HG03342 (cell line): ENCODE measurements around the gene TH.
"Not testable (repeated sequence)": the region's sequence is repeated elsewhere in the genome, so short reads cannot be mapped to it uniquely, and the experiment has no call there.

ENCODE experiments used
- ATAC-seq: cut with Tn5 transposase; IDR thresholded peaks from one replicate; pipeline ENCODE4 v1.9.1; 2021; ENCODE audit warnings: mild to moderate bottlenecking, moderate library complexity; ENCODE audit not compliant: unreplicated experiment

TH gene

DNA sequence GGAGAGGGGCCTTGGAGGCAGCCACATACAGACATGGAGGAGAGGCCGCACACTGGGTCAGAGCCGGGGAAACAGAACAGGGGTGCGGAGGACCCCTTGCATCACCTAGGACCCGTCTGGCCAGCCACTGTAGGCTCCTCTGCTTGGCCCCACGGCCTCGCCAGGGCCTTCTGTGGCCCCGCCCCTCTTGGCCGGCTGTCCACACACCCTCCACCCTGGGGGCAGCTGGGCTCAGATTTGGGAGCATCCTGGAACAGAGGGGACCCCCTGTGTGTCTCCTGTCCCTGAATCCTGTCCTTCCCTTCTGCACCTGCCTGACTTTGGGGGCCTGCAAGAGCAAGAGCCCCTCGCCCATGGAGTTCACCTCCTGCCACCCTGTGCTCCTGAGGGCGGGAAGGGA lies 7.9 kb upstream of the TH start:
- ATAC-seq = no peak

DNA sequence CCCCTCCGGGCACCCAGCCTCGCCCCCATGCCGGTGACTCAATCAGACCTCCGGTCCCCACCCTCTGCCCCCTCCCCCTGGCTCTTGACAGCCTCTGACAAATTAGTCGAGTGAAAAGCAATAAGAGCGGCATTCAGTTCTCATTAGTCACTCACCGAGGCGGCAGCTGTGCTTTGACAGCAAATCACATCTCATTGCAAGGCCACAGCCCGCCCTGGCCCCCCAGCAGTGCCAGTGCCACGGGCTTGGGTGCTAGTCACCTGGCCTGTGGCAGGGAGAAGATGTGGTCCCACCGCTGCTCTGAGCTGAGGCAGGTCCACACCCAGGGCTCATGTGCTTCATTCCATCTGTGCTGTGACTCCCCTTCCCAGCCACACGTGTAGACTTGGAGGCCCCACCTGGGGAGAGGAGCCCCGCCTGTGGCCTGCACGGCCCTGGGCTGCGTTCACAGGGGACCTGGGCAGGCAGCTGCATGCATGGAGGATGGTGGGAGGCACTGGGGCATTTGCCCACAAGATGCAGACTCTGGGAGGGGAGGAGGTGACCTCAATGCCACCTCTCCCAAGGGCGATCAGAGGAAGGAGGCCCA lies 7.4 kb upstream of the TH start:
- no peak for ATAC-seq

DNA sequence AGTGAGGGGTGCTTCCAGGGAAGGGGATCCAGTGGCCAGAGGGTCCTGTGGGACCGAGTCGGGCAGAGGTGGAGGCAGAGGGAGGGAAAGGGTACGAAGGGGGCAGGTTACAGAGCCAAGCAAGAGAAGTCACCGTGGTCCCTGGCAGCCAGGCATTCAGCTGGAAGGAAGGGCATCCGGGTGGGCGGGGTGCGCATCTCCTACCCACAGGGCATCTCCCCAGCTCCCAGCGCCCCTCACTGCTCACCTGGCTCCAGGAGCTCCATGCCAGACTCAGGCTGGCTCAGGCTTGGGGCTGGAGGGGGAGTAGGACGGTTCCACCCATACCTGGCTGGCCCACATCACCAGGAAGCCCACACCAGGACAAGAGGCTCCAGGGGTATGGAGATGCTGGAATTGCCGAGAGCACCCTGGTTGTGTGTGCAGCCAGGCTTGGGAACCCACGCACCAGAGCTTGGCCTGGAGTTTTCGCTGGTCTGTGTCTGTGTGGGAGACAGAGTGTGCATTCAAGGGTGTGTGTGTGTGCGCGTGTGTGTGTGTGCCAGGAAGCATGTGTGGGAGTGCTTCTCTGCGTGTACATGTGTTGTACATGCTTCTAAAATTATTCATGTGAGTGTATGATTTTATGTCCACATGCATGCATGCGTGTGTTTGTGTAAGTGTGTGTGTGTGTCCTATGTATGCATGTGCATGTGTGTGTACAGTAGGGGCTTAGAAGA lies 6.6 kb upstream of the TH start:
- ATAC-seq = not testable (repeated sequence)

DNA sequence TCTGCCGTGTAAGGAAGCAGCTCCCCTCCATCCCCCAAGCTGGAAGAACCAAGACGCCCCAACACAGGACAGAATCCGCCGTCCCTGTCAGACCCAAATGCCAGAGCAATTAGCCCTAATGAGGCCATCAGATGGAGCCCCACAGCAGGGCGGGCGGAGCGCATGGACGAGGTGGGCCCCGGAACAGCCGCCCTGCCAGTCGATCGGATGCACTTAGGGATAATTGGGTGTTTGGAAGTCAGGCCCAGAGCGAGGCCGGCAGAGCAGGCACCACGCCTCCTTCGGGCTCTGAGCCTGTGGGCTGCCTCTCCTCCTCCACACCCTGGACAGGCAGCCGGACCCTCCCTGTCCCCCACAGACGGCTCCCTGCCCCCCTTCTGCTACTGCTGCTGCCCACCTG lies 5.5 kb upstream of the TH start:
- ATAC-seq = no peak

DNA sequence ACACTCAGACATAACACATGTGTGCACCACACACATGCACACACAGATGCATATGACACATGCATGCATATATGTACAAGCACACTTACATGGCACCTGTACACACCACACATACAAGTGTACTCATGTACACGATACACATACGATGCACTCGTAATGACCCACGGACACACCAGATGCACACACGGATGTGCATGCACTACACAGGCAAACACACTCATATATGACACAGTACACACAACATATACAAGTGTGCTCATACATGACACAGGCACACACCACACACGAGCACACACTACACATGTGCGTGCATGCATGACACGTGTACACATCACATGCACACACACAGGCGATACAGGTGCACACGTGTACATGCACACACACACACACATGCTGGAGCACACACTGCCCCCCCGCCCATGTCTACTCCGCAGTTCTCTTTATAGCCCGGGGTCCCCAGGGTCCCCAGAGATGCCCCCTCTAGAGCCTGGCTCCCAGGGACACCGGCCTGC lies 4.8 kb upstream of the TH start:
- no peak for ATAC-seq

DNA sequence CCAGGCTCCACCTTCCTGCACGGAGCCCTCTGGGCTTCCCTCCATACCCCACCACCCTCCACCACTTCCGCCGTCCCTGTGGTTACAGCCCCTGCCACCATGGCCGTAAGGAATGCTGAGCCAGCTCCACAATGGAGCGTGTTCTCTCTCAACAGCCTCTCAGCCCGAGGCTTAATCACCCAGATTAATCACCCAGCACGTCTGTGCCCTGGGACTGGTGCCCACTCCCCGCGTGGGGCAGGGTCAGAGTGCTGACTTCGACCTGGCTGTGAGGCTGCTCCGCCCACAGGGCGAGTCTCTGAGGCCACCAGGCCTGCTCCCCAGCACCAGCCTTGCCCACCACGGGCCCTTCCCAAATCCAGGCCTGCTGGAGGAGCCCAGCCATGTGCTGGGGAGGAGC lies 4.0 kb upstream of the TH start:
- ATAC-seq = no peak

DNA sequence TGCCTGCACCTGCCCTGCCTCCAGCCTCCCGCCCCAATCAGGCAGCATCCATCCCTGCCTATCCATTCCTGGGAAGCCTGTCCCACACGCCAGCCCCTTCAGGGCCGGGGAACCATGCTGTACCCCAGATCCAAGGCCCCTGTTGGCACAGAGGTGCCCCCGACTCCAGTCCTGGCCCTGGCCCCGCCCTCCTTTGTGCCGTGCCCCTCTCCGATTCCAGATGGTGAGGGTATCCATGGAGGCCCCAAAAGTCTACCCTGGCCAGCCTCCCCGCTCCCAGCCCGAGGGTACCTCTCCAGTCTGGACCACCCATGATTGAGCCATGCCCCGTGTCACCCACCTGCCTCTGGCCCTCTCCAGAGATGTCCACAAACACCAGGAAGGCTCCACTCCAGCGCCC lies 2.7 kb upstream of the TH start:
- no peak for ATAC-seq

DNA sequence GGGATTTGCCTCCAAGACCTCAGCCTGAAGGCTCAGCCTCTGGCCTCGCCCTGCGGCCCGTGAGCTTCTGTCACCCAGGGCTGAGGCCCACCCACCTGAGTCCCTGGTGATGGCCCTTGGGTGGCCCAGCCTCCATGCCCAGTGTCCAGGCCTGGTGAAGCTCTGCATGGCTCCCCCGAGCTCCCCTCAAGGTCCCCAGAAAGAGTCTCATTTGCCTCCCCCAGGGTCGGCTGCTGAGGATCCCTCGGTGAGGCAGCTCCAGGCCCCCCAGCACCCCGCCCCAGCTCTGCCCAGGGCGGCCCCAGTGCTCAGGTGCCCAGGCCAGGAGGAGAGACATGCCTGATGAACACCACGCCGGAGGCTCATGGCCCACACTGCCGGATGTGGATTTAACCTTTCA lies 2.1 kb upstream of the TH start:
- ATAC-seq = no peak

DNA sequence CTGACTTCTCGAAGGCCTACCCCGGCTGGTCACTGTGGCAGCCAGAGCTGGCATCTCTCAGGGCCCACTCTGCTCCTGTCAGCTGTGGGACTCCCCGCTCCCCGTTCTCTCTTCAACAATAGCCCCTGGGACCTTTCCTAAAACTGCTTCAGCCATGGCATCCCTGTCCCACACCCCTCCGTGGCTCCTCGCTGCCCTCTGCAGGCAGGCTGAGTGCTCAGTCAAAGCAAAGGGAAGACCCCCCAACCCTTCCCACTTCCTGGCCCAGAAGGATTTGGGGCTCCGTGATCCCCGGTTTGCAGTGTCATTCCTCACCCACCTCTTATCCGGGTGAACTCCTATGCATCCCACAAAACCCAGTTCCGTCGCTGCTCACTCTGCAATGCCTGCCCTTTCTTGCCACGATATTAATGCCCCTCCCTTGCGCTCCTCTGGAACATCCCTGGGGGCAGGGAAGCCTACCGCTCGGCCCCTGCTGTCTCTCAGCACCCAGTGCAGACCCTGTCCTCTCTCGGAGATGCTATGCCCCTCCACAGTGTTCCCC lies 1.6 kb upstream of the TH start:
- no peak for ATAC-seq

DNA sequence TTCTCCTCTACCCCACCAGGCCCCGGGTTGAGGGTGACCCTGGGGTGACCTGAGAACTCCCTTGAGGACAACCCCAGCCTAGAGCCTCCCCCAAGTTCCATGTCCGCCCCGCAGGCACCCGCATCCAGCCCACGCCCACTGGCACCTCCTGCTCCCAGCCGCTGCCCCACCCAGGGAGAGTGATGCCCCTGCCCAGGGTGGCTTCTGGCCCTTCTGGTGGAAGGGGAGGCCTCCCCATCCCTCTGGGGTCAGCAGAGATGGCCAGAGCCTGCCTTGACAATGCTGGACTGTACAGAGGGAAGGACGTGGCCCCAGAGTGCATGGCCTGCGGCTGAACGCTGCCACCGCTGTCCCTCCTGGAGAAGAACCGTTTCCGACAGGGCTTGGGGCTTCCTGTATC lies 1.1 kb upstream of the TH start:
- ATAC-seq = no peak

DNA sequence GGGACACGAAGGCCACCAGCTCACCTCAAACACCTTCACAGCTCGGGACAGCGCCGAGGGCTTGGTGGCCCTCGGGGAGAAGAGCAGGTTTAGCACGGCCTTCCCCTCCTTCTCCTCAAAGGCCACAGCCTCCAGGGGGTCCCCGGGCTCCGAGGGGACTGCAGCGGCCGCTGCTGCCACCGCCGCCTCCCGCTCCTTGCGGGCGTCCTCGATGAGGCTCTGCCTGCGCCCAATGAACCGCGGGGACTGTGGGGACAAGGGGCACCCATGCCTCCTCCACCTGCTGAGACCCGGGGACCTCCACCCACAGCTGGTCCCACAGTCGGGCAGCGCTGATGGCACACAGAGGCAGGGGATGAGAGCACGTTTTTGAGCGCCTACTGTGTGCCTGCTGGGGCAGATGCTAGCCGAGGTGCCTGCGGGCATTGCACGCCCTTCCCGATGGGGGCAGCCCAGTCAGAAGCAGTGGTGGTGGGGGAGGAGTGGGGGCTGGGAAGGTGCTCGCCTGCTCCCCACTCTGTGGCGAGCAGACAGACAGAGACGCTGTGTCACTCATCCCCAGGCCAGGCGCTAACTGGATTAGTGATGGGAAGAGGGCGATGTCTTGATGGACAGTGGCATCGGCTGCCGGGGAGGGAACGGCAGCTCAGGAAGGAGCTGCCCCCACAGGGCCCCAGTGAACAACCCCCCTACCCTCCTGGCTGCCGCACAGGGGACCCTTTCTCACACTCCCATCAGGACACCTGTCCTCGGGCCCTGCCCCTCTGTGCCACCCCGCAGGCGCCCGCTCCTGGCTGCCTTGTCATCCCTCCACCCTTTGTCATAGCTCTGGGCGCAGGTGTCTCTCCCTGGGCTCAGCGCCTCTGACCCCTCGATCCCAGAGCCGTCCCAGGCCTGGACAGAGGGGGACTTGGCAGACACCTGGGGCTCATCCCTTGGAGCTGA lies 1.7 kb downstream of the TH start:
- ATAC-seq = no peak

DNA sequence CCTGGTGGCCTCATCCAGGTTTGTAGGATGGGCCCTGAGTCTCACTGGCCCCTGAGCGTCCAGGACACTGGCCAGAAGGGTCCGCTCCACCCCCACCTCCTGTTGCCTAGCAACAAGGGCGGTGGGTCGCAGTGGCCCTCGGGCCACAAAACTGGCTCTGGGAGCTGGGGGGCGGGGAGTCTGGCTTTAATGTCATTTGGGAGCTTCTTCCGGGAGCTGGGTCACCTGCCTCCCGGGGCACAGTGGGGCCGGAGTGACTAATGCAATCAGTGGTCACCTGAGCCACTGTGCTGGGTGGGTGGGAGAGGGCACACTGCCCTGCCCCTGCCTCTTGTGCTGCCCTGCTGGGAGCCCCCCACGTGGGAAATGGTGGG lies 2.6 kb downstream of the TH start:
- ATAC-seq = no peak

DNA sequence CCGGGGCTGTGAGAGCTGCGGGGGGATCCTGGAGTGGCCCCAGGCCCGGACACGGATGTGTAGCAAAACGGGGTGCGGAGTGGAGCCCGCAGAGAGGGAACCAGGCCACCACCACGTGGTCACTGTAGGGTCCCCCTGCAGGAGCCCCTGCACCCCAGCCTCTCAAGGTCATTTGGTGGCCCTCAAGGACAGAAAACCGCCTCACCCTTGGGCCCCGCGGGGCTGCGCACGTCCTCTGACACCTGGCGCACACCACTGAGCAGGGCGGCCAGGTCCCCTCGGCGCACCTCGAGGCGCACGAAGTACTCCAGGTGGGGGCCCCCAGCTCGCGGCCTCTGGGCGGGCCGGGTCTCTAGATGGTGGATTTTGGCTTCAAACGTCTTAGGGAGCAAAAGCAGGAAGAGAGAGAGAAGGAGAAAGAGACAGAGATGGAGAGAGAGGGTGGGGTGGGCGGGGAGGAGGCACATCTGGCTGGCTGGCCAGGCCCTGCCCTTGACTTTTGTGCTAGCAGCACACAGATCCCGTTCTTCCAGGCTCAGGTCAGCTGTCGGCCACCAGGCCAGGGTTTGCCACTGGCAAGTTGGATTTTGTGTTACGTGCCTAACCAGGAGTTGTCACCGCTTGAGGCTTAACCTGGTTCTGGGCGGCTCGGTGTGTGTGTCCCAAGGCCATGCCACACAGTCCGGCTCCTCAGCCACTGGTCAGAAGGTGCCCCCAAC lies 3.2 kb downstream of the TH start:
- no peak for ATAC-seq

DNA sequence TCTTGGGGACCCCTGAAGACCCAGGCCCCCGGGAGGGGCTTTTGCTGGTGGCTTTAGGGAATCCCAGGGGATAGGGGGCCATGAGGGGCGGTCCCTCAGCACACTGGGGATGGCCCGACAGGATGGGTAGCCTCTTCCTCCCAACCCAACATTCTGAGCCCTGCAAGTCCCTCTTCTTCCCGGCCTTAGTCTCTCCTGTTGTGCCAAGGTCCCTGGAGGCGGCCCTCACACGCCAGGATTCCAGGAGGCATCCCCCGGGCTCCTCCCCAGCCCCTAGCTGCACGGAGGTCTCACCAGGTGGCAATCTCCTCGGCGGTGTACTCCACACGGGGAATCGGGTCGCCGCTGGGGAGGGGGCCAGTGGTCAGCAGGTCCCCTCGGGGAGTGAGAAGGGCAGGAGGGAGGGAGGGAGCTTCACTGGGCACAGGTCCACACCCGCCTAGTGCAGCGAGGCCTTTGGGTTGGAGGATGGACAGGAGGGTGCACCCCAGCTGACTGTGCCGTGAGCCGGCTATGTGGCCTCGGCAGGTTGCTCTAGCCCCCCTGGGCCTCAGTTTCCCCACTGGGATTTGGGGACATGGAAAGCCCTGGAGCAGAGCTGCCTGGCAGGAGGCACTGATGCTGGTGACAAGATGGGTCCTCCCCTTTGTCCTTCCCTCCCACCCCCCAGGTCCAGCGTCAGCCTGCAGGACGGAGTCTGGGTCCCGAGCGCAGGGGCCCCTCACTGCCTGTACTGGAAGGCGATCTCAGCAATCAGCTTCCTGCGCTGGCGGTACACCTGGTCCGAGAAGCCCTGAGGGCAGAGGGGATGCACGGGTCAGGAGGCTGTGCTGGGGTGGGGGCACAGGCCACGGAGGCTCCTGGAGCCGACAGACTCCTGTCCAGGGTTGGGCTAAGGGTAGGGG lies 4.2 kb downstream of the TH start:
- no peak for ATAC-seq

DNA sequence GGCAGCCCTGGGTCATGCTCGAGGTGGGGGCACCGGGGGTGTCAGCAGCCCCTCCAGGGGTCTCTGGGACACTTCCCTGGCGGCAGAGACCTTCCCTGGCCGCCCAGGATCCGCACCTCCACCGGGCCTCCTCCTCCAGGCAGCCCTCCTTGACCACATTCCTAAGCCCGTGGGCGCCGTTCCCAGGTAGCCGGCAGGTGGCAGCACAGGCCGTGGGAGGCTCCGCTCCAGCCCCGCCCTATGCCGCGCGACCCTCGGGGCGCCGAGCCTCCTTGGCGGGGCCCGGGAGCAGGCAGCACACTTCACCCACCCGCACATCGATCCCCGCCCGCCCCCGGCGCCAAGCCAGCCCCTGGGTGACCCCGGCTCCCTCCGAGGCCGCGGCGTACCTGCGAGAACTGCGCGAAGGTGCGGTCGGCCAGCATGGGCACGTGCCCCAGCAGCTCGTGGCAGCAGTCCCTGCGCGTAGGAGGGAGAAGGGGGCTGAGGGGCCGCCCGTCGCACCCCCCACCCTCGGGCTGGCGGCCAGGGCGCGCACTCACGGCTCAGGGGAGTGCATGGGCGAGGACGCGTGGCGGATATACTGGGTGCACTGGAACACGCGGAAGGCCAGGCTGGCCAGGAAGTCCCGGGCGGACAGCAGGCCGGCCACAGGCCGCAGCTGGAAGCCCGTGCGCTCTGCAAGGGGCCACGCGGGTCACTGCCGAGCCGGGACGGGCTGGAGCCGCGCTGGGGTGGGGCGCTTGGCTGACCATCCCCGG lies 5.3 kb downstream of the TH start:
- no peak for ATAC-seq

DNA sequence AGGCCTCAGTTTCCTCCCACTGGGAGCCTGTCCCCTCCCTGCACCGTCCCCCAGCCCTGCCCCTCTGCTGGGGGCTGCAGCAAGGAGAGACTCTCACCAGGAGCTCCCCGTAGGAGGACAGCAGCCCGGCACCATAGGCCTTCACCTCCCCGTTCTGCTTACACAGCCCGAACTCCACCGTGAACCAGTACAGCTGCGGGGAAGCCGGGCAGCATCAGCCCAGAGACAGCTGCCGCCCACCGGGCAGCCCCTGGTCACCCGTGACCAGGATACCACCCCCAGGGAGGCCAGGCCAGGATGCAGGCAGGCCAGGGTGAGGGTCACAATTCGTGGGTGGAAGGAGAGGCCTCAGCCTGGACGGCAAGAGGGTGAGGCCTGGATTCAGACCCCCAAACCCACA lies 6.0 kb downstream of the TH start:
- ATAC-seq = no peak

DNA sequence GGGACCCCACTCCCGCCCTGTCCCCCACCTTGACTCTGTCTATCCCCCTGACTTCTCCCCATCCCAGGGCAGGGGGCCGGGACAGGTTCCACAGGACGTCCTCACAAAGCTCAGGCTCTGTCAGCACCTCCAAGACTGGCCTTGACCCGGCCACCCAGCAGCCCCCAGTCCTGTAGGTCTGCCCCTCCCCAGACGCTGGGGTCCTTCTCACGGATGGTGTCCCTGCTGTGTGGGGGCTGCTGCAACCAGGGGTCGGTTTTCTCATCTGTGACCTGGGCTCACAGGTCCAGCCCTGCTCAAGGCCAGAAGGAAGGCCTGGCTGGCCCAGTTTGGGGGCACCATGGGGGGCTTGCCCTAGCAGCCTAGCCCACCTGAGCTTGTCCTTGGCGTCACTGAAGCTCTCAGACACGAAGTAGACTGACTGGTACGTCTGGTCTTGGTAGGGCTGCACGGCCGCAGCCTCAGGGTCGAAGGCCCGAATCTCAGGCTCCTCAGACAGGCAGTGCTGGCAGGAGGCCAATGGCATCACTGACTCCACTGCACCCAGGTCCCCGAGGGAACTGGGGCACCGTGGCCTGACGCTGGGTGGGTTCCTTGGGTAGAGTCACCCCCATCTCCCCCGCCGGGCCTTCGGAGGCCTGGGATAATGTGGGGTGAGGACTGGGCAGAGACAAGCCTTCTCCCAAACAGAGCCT lies 6.6 kb downstream of the TH start:
- ATAC-seq = no peak

DNA sequence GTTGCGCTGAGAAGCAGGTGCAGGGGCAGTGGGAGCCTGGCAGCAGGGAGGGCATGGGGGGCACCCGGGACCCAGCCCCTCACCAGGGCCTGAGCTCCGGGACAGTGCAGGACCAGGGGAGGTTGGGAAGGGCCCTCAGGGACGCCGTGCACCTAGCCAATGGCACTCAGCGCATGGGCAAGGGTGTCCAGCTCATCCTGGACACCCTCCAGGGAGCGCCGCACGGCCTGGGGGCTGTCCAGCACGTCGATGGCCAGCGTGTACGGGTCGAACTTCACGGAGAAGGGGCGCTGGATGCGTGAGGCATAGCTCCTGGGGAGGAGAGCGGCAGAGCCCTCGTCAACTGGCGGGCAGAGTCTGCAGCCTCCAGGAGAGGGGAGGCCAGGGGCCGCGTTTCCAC lies 7.5 kb downstream of the TH start:
- ATAC-seq = no peak
